Right lobe of liver (tissue), 4 donors: ENCODE data around the gene UGT1A4.

Source experiments
- POLR2A ChIP-seq: fragments of 450-650 bp; IDR thresholded peaks from one replicate; pipeline ENCODE4 v1.6.1; 2017; ENCODE audit warnings: antibody characterized with exemption, mild to moderate bottlenecking
- TF ChIP-seq, protein P1 (sequence below), 4 donors: fragments of 200-600 bp in 3 of 4; fragments of 450-650 bp in 1 of 4; IDR thresholded peaks; one replicate each; pipeline versions ENCODE4 v1.5.1 to v1.8.0; 2016 to 2022; ENCODE audit warnings: antibody characterized with exemption in 4 of 4, mild to moderate bottlenecking in 2 of 4
- donor health status: DM: no; HTN: no; CAD: no.
- donor health status: DM: no; HTN: no; CAD: no.
- donor health status: DM: no; HTN: yes; CAD: no.

DNA sequence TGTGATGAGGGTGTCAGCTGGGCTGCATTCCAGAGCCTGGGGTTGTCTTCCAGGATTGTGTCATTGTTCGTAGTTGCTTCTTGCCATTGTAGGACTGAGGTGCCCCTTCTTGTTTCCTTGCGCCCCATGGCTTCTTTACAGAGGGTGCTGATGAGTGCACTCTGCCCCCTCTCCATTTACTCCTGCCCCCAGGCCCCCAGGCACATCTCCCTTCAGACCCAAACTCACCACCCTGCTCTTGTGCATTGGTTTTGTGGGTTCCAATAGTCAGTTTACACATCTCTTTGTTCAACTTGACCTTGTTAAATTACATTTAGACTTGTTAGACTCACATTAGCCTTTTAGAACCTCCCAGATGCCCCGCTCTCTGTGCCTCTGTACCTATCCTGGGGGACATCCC lies 102.7 kb downstream of the UGT1A4 start:
- TF ChIP-seq, protein P1, sequence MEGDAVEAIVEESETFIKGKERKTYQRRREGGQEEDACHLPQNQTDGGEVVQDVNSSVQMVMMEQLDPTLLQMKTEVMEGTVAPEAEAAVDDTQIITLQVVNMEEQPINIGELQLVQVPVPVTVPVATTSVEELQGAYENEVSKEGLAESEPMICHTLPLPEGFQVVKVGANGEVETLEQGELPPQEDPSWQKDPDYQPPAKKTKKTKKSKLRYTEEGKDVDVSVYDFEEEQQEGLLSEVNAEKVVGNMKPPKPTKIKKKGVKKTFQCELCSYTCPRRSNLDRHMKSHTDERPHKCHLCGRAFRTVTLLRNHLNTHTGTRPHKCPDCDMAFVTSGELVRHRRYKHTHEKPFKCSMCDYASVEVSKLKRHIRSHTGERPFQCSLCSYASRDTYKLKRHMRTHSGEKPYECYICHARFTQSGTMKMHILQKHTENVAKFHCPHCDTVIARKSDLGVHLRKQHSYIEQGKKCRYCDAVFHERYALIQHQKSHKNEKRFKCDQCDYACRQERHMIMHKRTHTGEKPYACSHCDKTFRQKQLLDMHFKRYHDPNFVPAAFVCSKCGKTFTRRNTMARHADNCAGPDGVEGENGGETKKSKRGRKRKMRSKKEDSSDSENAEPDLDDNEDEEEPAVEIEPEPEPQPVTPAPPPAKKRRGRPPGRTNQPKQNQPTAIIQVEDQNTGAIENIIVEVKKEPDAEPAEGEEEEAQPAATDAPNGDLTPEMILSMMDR (IDR thresholded peaks at IDR 0.05): no peak
- TF ChIP-seq POLR2A: no peak
